ENCODE measurements around the gene COL11A1. TPM values are rescaled to one million over a fixed set of nuclear protein-coding genes. Genes with fewer than 3 reads are reported as not detected.

COL11A1 gene
- total and polyA plus RNA-seq, 2 of the 13 experiments (the other 11 are each of a cell fraction or from before 2014, with no cell fraction given), result not detected

GRCh38 chr1:102852613-102853012, 255.7 kb downstream of the COL11A1 start (continued):
- TF ChIP-seq RERE (CRISPR knock-in tag; IDR thresholded peaks at IDR 0.05; ENCODE audit: low read depth) (no peak), CHCHD3 (CRISPR knock-in tag; IDR thresholded peaks at IDR 0.05) (no peak), FOXA1 (IDR thresholded peaks at IDR 0.05) (no peak), FOXA1 (CRISPR knock-in tag; IDR thresholded peaks at IDR 0.05) (no peak)

GRCh38 chr1:102851616-102852015, 256.7 kb downstream of the COL11A1 start:
- H3K9ac ChIP-seq (ENCODE audit: insufficient read depth, low read depth, low read length), result no peak overlapping the region
- no peaks in the 10 kb centered on the region for H3K4me1 ChIP-seq (ENCODE audit: insufficient read depth, low read length)
- ATAC-seq, result no peak
- WGBS (ENCODE audit: low lambda C conversion rate), result 4% methylated on average over 3 of the region's 3 CpGs
- intact Hi-C loops (cut with micrococcal nuclease; ENCODE audit: unreplicated experiment), result no loop called here
- no TSS peak for BruUV-seq (replicated peaks)
- H3K27ac ChIP-seq (ENCODE audit: extremely low read length, insufficient read depth, low read length), result no peak overlapping the region
- FAIRE-seq, result no peak
- H3K36me3 ChIP-seq (replicated peaks in 1 of 2; ENCODE audit: control insufficient read depth in 1 of 2, insufficient read depth in 2 of 2, low read length in 2 of 2), result no peaks in the 10 kb centered on the region
- no peak overlapping the region for H3K4me2 ChIP-seq (ENCODE audit: low read depth, low read length)
- TF ChIP-seq ZNF556 (CRISPR knock-in tag; IDR thresholded peaks at IDR 0.05; ENCODE audit: borderline replicate concordance) (no peak), ZNF616 (CRISPR knock-in tag; IDR thresholded peaks at IDR 0.05; ENCODE audit: low read depth) (no peak), ZNF879 (CRISPR knock-in tag; IDR thresholded peaks at IDR 0.05) (no peak)
- H4K20me1 ChIP-seq (ENCODE audit: insufficient read depth, low read length), result no peaks in the 10 kb centered on the region
- H2AFZ ChIP-seq (ENCODE audit: low read length), result no peak overlapping the region
- POLR2A ChIA-PET, result no interaction called here
- CTCF ChIA-PET (ENCODE audit: low intra/inter-chr PET ratio, low total read pairs), result no interaction called here
- H3K79me2 ChIP-seq (ENCODE audit: insufficient read depth, low read length), result no peaks in the 10 kb centered on the region
- peaks cover 38% of the 10 kb centered on the region for H3K9me3 ChIP-seq (ENCODE audit: low read length)
- H3K4me3 ChIP-seq (replicated peaks in 1 of 3; ENCODE audit: insufficient read depth in 1 of 3, low read depth in 2 of 3, low read length in 3 of 3), result no peak overlapping the region
- no peak for DNase-seq (ENCODE audit: low spot score)
- H3K27me3 ChIP-seq (ENCODE audit: control insufficient read depth in 1 of 2, insufficient read depth in 2 of 2, low read length in 2 of 2), result no peaks in the 10 kb centered on the region
- in situ Hi-C loops (cut with HindIII; ENCODE audit: extremely low pct_ligation_motif_present, low pct_unique_long_range_greater_than_20kb), result no loop called here
